Erythroblast (primary cell): ENCODE results near the gene WRAP73.

ENCODE experiments used
- GATA1 ChIP-seq: IDR thresholded peaks from 2 replicates; pipeline ENCODE4 v1.6.1; 2011; ENCODE audit warnings: low read depth, mild to moderate bottlenecking, control low read depth, low read length, moderate library complexity
- POLR2A ChIP-seq: IDR thresholded peaks from 2 replicates; pipeline ENCODE4 v1.6.1; 2011; ENCODE audit warnings: mild to moderate bottlenecking, low read length

- TF ChIP-seq POLR2A (no peak), GATA1 (no peak)
These were observed 47.5 kb downstream of the WRAP73 start for GRCh38 chr1:3602375-3602774.
